ENCODE data around the gene NUP50.

DNA sequence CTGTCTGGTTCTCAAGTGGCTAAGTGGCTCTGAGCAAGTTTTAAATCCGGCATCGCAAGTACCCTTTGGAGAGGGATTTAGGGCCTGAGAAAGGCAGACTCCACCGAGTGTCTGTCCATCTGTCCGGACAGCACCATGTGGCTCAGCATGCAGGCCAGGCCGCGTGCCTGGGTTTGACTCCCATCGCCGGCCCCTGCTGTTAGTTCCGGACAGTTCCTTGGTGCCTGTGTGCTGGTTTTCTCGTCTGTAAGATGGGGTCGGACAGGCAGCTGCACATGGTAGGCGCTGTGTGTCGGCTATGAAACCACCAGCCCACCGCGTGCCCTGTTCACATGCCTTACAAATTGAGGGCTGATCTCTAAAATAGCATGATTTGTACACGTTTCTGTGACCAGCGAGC is 31.0 kb downstream of the NUP50 start:
- TF ChIP-seq ZNF70 (CRISPR knock-in tag; IDR thresholded peaks at IDR 0.05) = no peak
- no peak for TF ChIP-seq BACH2 (CRISPR knock-in tag; IDR thresholded peaks at IDR 0.05; ENCODE audit: borderline replicate concordance)
- TF ChIP-seq ARNTL (CRISPR knock-in tag; IDR thresholded peaks at IDR 0.05; ENCODE audit: borderline replicate concordance, low read depth) = no peak
- TF ChIP-seq ZC3H10 (CRISPR knock-in tag; IDR thresholded peaks at IDR 0.05) = no peak
- TF ChIP-seq RARB (CRISPR knock-in tag; IDR thresholded peaks at IDR 0.05) = no peak
- TF ChIP-seq, protein P1, sequence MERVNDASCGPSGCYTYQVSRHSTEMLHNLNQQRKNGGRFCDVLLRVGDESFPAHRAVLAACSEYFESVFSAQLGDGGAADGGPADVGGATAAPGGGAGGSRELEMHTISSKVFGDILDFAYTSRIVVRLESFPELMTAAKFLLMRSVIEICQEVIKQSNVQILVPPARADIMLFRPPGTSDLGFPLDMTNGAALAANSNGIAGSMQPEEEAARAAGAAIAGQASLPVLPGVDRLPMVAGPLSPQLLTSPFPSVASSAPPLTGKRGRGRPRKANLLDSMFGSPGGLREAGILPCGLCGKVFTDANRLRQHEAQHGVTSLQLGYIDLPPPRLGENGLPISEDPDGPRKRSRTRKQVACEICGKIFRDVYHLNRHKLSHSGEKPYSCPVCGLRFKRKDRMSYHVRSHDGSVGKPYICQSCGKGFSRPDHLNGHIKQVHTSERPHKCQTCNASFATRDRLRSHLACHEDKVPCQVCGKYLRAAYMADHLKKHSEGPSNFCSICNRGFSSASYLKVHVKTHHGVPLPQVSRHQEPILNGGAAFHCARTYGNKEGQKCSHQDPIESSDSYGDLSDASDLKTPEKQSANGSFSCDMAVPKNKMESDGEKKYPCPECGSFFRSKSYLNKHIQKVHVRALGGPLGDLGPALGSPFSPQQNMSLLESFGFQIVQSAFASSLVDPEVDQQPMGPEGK (CRISPR knock-in tag; IDR thresholded peaks at IDR 0.05; ENCODE audit: borderline replicate concordance) = no peak
- TF ChIP-seq GLIS3 (CRISPR knock-in tag; IDR thresholded peaks at IDR 0.05) = no peak
- no peak for TF ChIP-seq CSDC2 (CRISPR knock-in tag; IDR thresholded peaks at IDR 0.05)
- TF ChIP-seq TSHZ2 (CRISPR knock-in tag; IDR thresholded peaks at IDR 0.05) = no peak
- no peak for TF ChIP-seq ESRRG (CRISPR knock-in tag; IDR thresholded peaks at IDR 0.05)
- TF ChIP-seq ZFP3 (CRISPR knock-in tag; IDR thresholded peaks at IDR 0.05) = no peak
- TF ChIP-seq CSRNP3 (CRISPR knock-in tag; IDR thresholded peaks at IDR 0.05) = no peak
- no peak for TF ChIP-seq ZFP30 (CRISPR knock-in tag; IDR thresholded peaks at IDR 0.05)
